H4 (cell line): ENCODE measurements around the gene MEF2B. TPM values are rescaled to one million over a fixed set of nuclear protein-coding genes. Genes with fewer than 3 reads are reported as not detected.
"Not testable (repeated sequence)": the region's sequence is repeated elsewhere in the genome, so short reads cannot be mapped to it uniquely, and the experiment has no call there.

Source experiments
- DNase-seq: peaks from one replicate; pipeline ENCODE4 v3.0.0-alpha.2; 2015; ENCODE audit warnings: low spot score
- total RNA-seq: library from RNA; depleted of rRNA; stranded (reverse); fragments of >200 nt; shearing (Covaris generic); gene quantifications from 2 replicates; pipeline ENCODE4 v1.2.3, GENCODE V29; 2014

The MEF2B gene
- total RNA-seq, 1 experiment from 2014 or later: 0.27 TPM

- no peak for DNase-seq
These were observed 44.0 kb downstream of the MEF2B start for GRCh38 chr19:19126102-19126501.

GRCh38 chr19:19123386-19123785, 46.7 kb downstream of the MEF2B start:
- no peak for DNase-seq

GRCh38 chr19:19122902-19123301, 47.2 kb downstream of the MEF2B start:
- DNase-seq: no peak

- no peak for DNase-seq
These were observed 48.7 kb downstream of the MEF2B start for GRCh38 chr19:19121371-19121770.

GRCh38 chr19:19120308-19121231, 49.5 kb downstream of the MEF2B start:
- DNase-seq: peak; percentile 39

GRCh38 chr19:19119325-19120237, 50.5 kb downstream of the MEF2B start:
- no peak for DNase-seq

- DNase-seq: no peak
These were observed 54.1 kb downstream of the MEF2B start for GRCh38 chr19:19115954-19116353.

GRCh38 chr19:19113040-19113626, 56.9 kb downstream of the MEF2B start:
- no peak for DNase-seq

- DNase-seq: no peak
These were observed 58.0 kb downstream of the MEF2B start for GRCh38 chr19:19111967-19112580.

- no peak for DNase-seq
These were observed 58.8 kb downstream of the MEF2B start for GRCh38 chr19:19111136-19111835.

GRCh38 chr19:19110410-19111135, 59.5 kb downstream of the MEF2B start:
- no peak for DNase-seq

- no peak for DNase-seq
These were observed 60.5 kb downstream of the MEF2B start for GRCh38 chr19:19109601-19110000.

- DNase-seq: no peak
These were observed 62.4 kb downstream of the MEF2B start for GRCh38 chr19:19107654-19108053.

- not testable (repeated sequence) for DNase-seq
These were observed 63.1 kb downstream of the MEF2B start for GRCh38 chr19:19106938-19107337.

GRCh38 chr19:19106056-19106551, 64.0 kb downstream of the MEF2B start:
- DNase-seq: no peak

GRCh38 chr19:19105365-19106055, 64.6 kb downstream of the MEF2B start:
- no peak for DNase-seq

- DNase-seq: no peak
These were observed 66.9 kb downstream of the MEF2B start for GRCh38 chr19:19103167-19103566.

GRCh38 chr19:19102566-19102965, 67.5 kb downstream of the MEF2B start:
- DNase-seq: not testable (repeated sequence)

GRCh38 chr19:19101540-19101939, 68.5 kb downstream of the MEF2B start:
- no peak for DNase-seq
